HG02884 (cell line): ENCODE measurements around the gene RETREG1.
"Not testable (repeated sequence)": the region's sequence is repeated elsewhere in the genome, so short reads cannot be mapped to it uniquely, and the experiment has no call there.

ENCODE experiments used
- ATAC-seq: cut with Tn5 transposase; IDR thresholded peaks from one replicate; pipeline ENCODE4 v1.9.1; 2021; ENCODE audit warnings: mild to moderate bottlenecking, moderate library complexity; ENCODE audit not compliant: unreplicated experiment

Gene RETREG1

GRCh38 chr5:16616536-16617273 lies at the start of gene RETREG1:
Gene RETREG1, minus strand, starts transcription at chr5:16616997. Its CDS starts 26 bp downstream, at chr5:16616971.
- peak; percentile 65 for ATAC-seq

GRCh38 chr5:16666130-16666882 lies 49.5 kb upstream of the RETREG1 start:
- no peak for ATAC-seq

GRCh38 chr5:16665601-16666000 lies 48.8 kb upstream of the RETREG1 start:
- no peak for ATAC-seq

- no peak for ATAC-seq
Observed at GRCh38 chr5:16664368-16664767, 47.6 kb upstream of the RETREG1 start.

GRCh38 chr5:16663840-16664239 lies 47.0 kb upstream of the RETREG1 start:
- no peak for ATAC-seq

- ATAC-seq, result no peak
Observed at GRCh38 chr5:16661713-16662112, 44.9 kb upstream of the RETREG1 start.

GRCh38 chr5:16660982-16661381 lies 44.2 kb upstream of the RETREG1 start:
- no peak for ATAC-seq

GRCh38 chr5:16659536-16659935 lies 42.7 kb upstream of the RETREG1 start:
- ATAC-seq, result no peak

GRCh38 chr5:16656561-16657191 lies 39.9 kb upstream of the RETREG1 start:
- ATAC-seq, result no peak

GRCh38 chr5:16654647-16655334 lies 38.0 kb upstream of the RETREG1 start:
- ATAC-seq, result no peak

- not testable (repeated sequence) for ATAC-seq
Observed at GRCh38 chr5:16648739-16649138, 31.9 kb upstream of the RETREG1 start.

- ATAC-seq, result no peak
Observed at GRCh38 chr5:16644301-16644889, 27.6 kb upstream of the RETREG1 start.

- no peak for ATAC-seq
Observed at GRCh38 chr5:16642867-16643266, 26.1 kb upstream of the RETREG1 start.

- no peak for ATAC-seq
Observed at GRCh38 chr5:16639206-16639605, 22.4 kb upstream of the RETREG1 start.

GRCh38 chr5:16628376-16628775 lies 11.6 kb upstream of the RETREG1 start:
- no peak for ATAC-seq

- peak; percentile 72 for ATAC-seq
Observed at GRCh38 chr5:16626696-16627264, 10.0 kb upstream of the RETREG1 start.

GRCh38 chr5:16625096-16625495 lies 8.3 kb upstream of the RETREG1 start:
- no peak for ATAC-seq

GRCh38 chr5:16619136-16619535 lies 2.3 kb upstream of the RETREG1 start:
- ATAC-seq, result no peak

GRCh38 chr5:16618138-16618897 lies 1.5 kb upstream of the RETREG1 start:
- ATAC-seq, result no peak
